ENCODE data around the gene ITGB2.

DNA sequence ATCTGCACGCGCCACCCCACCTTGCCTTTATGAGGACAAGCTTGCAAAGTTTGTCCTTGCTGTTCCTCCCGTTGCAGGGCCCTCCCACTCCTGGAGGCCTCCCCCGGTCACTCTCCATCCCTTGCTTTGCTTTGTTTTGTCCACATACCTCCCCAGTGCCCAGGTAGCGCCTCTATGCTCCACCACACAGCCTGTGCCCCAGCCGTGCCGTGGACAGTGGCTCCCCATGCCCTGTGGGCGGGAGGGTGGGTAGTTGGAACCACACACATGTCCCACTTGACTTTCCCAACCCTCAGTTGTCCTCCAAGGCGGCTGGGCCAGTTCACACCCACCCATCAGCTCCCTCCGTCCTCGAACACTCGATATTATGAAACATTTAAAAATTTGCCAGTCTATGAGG is 43.7 kb upstream of the ITGB2 start:
- no peak for TF ChIP-seq EP300 (IDR thresholded peaks at IDR 0.05)
- TF ChIP-seq, protein P1, sequence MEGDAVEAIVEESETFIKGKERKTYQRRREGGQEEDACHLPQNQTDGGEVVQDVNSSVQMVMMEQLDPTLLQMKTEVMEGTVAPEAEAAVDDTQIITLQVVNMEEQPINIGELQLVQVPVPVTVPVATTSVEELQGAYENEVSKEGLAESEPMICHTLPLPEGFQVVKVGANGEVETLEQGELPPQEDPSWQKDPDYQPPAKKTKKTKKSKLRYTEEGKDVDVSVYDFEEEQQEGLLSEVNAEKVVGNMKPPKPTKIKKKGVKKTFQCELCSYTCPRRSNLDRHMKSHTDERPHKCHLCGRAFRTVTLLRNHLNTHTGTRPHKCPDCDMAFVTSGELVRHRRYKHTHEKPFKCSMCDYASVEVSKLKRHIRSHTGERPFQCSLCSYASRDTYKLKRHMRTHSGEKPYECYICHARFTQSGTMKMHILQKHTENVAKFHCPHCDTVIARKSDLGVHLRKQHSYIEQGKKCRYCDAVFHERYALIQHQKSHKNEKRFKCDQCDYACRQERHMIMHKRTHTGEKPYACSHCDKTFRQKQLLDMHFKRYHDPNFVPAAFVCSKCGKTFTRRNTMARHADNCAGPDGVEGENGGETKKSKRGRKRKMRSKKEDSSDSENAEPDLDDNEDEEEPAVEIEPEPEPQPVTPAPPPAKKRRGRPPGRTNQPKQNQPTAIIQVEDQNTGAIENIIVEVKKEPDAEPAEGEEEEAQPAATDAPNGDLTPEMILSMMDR (IDR thresholded peaks at IDR 0.05), result no peak
- no peak for TF ChIP-seq POLR2AphosphoS5 (IDR thresholded peaks at IDR 0.05)
